OCI-LY3 (cell line): ENCODE results near the gene STRADB.
A peak's percentile ranks its signal among the peaks of the same experiment; 100 is the strongest.

ENCODE experiments used
- H2AFZ ChIP-seq: fragments of 200-600, 300-600 bp; shearing (Covaris generic); 2 replicates; pipeline ENCODE4 v1.6.0; 2014; ENCODE audit warnings: antibody characterized with exemption, low read depth, low read length
- H3K27ac ChIP-seq: fragments of 200-600, 300-600 bp; sonication (generic); 2 replicates; pipeline ENCODE4 v1.5.1; 2014; ENCODE audit warnings: mild to moderate bottlenecking, low read length, moderate library complexity, mixed read lengths
- H3K27me3 ChIP-seq: fragments of 200-600, 300-600 bp; sonication (generic); 2 replicates; pipeline ENCODE4 v1.6.1; 2014; ENCODE audit warnings: low read depth, low read length, mixed read lengths
- H3K36me3 ChIP-seq: fragments of 200-600, 300-600 bp; sonication (generic); replicated peaks from 2 replicates; pipeline ENCODE3; 2014; ENCODE audit warnings: low read depth, low read length, mixed read lengths
- H3K4me1 ChIP-seq: fragments of 300-600, 200-600 bp; sonication (generic); 2 replicates; pipeline ENCODE4 v1.6.1; 2014; ENCODE audit warnings: low read length, mixed read lengths
- H3K4me2 ChIP-seq: fragments of 200-600, 300-600 bp; sonication (generic); 2 replicates; pipeline ENCODE4 v1.6.1; 2014; ENCODE audit warnings: low read length, mixed read lengths
- H3K4me3 ChIP-seq: fragments of 300-600, 200-600 bp; sonication (generic); 2 replicates; pipeline ENCODE4 v1.5.1; 2014; ENCODE audit warnings: antibody characterized with exemption, mild to moderate bottlenecking, low read length, moderate library complexity
- H3K79me2 ChIP-seq: fragments of 300-600, 200-600 bp; shearing (Covaris generic); 2 replicates; pipeline ENCODE4 v1.6.1; 2014; ENCODE audit warnings: mild to moderate bottlenecking, low read length, mixed read lengths
- H3K9ac ChIP-seq: fragments of 300-600, 200-600 bp; shearing (Covaris generic); 2 replicates; pipeline ENCODE4 v1.6.0; 2014; ENCODE audit warnings: mild to moderate bottlenecking, low read length, moderate library complexity
- H3K9me3 ChIP-seq: fragments of 200-600, 300-600 bp; shearing (Covaris generic); 2 replicates; pipeline ENCODE4 v1.6.1; 2014; ENCODE audit warnings: low read length, mixed read lengths; ENCODE audit not compliant: insufficient read depth
- H4K20me1 ChIP-seq: fragments of 200-600, 300-600 bp; sonication (generic); 2 replicates; pipeline ENCODE4 v1.6.1; 2016; ENCODE audit warnings: low read length, mixed read lengths; ENCODE audit not compliant: insufficient read depth
- EZH2phosphoT487 ChIP-seq: fragments of 200-600 bp; shearing (Covaris generic); IDR thresholded peaks from 2 replicates; pipeline ENCODE4 v1.6.1; 2018; ENCODE audit warnings: antibody characterized with exemption, mixed run types, low read depth
- TF ChIP-seq, protein P1 (sequence below): fragments of 200-600, 300-600 bp; sonication (generic); IDR thresholded peaks from 2 replicates; pipeline ENCODE4 v1.5.1; 2014; ENCODE audit warnings: antibody characterized with exemption, low read length, low read depth

STRADB gene

DNA sequence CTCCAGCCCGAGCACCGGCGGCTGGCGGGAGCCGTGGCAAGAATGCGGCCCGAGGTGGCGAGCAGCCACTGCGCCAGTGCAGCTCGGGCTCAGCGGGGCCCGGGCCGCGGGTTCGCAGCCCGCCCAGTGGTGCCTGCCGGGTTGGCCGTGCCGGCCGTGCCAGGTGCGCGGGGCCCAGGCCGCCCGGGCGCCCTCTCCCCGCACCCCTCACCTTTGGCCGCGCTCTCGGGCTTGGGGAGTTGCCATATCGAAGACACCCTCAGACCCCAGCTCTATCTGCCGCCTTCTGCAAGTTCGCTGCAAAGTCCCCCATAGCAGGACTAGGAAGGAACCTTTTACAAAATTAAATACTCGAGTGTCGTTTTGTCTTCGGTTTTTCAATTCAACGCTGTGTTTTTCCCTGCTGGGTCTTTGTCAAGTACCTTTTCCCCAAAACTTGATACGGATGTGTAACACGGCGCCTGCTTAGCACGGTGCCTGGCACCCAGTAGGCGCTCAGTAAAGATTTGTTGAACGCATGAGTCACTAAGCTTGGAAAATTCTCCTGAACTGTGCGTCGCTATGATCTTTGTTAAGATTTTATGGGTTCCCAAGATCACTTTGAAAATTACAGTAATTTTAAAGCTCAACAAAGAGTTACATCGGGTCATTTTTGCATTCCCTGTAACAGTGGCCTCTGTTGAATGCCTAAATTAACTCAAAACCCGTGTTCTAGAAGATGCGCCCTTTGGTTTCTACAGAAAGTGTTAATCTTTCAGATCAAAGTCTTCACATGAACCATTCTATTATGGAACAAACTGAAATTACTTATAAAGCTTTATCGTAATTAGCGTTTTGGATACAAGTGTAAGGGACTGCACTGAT lies 750 bp downstream of the STRADB start:
- Histone ChIP-seq H3K27me3 (no peaks in the 10 kb centered on the region), H3K4me2 (peak overlapping the region; percentile 77), H3K9me3 (no peaks in the 10 kb centered on the region), H3K4me1 (peaks cover 10% of the 10 kb centered on the region), H3K27ac (no peak overlapping the region), H4K20me1 (no peaks in the 10 kb centered on the region), H3K79me2 (peaks cover 12% of the 10 kb centered on the region), H3K9ac (peak overlapping the region; percentile 63), H2AFZ (peak overlapping the region; percentile 56; the same call in 1 of the 2 replicates), H3K4me3 (peak overlapping the region; percentile 94), H3K36me3 (no peaks in the 10 kb centered on the region)
- no peak for TF ChIP-seq EZH2phosphoT487
- TF ChIP-seq, protein P1, sequence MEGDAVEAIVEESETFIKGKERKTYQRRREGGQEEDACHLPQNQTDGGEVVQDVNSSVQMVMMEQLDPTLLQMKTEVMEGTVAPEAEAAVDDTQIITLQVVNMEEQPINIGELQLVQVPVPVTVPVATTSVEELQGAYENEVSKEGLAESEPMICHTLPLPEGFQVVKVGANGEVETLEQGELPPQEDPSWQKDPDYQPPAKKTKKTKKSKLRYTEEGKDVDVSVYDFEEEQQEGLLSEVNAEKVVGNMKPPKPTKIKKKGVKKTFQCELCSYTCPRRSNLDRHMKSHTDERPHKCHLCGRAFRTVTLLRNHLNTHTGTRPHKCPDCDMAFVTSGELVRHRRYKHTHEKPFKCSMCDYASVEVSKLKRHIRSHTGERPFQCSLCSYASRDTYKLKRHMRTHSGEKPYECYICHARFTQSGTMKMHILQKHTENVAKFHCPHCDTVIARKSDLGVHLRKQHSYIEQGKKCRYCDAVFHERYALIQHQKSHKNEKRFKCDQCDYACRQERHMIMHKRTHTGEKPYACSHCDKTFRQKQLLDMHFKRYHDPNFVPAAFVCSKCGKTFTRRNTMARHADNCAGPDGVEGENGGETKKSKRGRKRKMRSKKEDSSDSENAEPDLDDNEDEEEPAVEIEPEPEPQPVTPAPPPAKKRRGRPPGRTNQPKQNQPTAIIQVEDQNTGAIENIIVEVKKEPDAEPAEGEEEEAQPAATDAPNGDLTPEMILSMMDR, result no peak

- Histone ChIP-seq H3K36me3 (no peaks in the 10 kb centered on the region), H3K4me3 (peak overlapping the region; percentile 94; the same call in 1 of the 2 replicates), H4K20me1 (no peaks in the 10 kb centered on the region), H3K4me1 (peaks cover 10% of the 10 kb centered on the region), H3K9me3 (no peaks in the 10 kb centered on the region), H3K27me3 (no peaks in the 10 kb centered on the region), H3K27ac (no peak overlapping the region), H3K79me2 (peaks cover 12% of the 10 kb centered on the region), H2AFZ (no peak overlapping the region), H3K9ac (no peak overlapping the region), H3K4me2 (peak overlapping the region; percentile 77)
- TF ChIP-seq, protein P1, result no peak
- TF ChIP-seq EZH2phosphoT487, result no peak
Measured at GRCh38 chr2:201452922-201453643, 1.5 kb downstream of the STRADB start.

DNA sequence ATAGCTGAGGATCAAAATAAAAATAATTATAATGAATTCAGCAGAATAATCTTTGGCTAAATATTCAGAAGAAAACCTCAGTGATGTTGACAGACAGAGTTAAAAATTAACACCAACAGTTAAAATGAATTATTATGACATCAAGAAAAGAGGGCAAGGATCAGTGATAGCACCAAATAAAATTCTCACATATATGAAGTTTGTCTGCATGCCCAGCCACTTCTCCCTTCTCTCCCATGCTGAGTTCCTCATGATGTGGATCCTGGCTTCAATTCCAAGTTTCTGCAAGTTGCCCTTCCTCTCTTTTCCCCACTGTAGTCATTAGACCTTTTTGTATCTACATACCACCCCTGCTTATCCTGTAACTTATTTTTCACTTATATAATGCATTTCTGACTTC lies 6.8 kb downstream of the STRADB start:
- H3K27ac ChIP-seq, result no peak overlapping the region
- no peak for TF ChIP-seq EZH2phosphoT487
- TF ChIP-seq, protein P1, result no peak
- no peak overlapping the region for H3K4me2 ChIP-seq
- H3K4me3 ChIP-seq, result no peak overlapping the region
- no peaks in the 10 kb centered on the region for H3K4me1 ChIP-seq
- no peak overlapping the region for H3K9ac ChIP-seq
- peaks cover 4% of the 10 kb centered on the region for H3K36me3 ChIP-seq
- no peaks in the 10 kb centered on the region for H3K9me3 ChIP-seq
- no peaks in the 10 kb centered on the region for H4K20me1 ChIP-seq
- no peaks in the 10 kb centered on the region for H3K27me3 ChIP-seq
- H3K79me2 ChIP-seq, result no peaks in the 10 kb centered on the region
- H2AFZ ChIP-seq, result no peak overlapping the region

- no peaks in the 10 kb centered on the region for H3K4me1 ChIP-seq
- H3K36me3 ChIP-seq, result peaks cover 4% of the 10 kb centered on the region
- H3K27ac ChIP-seq, result no peak overlapping the region
- no peak for TF ChIP-seq EZH2phosphoT487
- TF ChIP-seq, protein P1, result no peak
- H3K4me3 ChIP-seq, result no peak overlapping the region
- H3K4me2 ChIP-seq, result no peak overlapping the region
- no peaks in the 10 kb centered on the region for H4K20me1 ChIP-seq
- H3K27me3 ChIP-seq, result no peaks in the 10 kb centered on the region
- no peak overlapping the region for H2AFZ ChIP-seq
- no peak overlapping the region for H3K9ac ChIP-seq
- H3K79me2 ChIP-seq, result no peaks in the 10 kb centered on the region
- H3K9me3 ChIP-seq, result no peaks in the 10 kb centered on the region
Measured at GRCh38 chr2:201460532-201460931, 9.0 kb downstream of the STRADB start.
